GM19099 (cell line): Measurements from ENCODE around the gene IL17B.

Source experiments
- POLR2A ChIP-seq: IDR thresholded peaks from 3 replicates; pipeline ENCODE4 v1.6.1; 2011; ENCODE audit warnings: low read depth; ENCODE audit not compliant: insufficient read length; ENCODE audit errors: extremely low read depth

IL17B gene

GRCh38 chr5:149376711-149377447, 2.2 kb downstream of the IL17B start:
- no peak for TF ChIP-seq POLR2A

GRCh38 chr5:149376104-149376503, 3.0 kb downstream of the IL17B start:
- no peak for TF ChIP-seq POLR2A

GRCh38 chr5:149375434-149375833, 3.7 kb downstream of the IL17B start:
- no peak for TF ChIP-seq POLR2A

- TF ChIP-seq POLR2A: no peak
Observed at GRCh38 chr5:149374801-149375200, 4.3 kb downstream of the IL17B start.

- no peak for TF ChIP-seq POLR2A
Observed at GRCh38 chr5:149374303-149374702, 4.8 kb downstream of the IL17B start.

- TF ChIP-seq POLR2A: no peak
Observed at GRCh38 chr5:149372932-149373331, 6.2 kb downstream of the IL17B start.

- no peak for TF ChIP-seq POLR2A
Observed at GRCh38 chr5:149372076-149372795, 6.9 kb downstream of the IL17B start.

- TF ChIP-seq POLR2A: no peak
Observed at GRCh38 chr5:149371296-149371962, 7.7 kb downstream of the IL17B start.

- TF ChIP-seq POLR2A: no peak
Observed at GRCh38 chr5:149370878-149371277, 8.2 kb downstream of the IL17B start.

GRCh38 chr5:149367972-149368645, 11.0 kb downstream of the IL17B start:
- no peak for TF ChIP-seq POLR2A

- no peak for TF ChIP-seq POLR2A
Observed at GRCh38 chr5:149367249-149367971, 11.7 kb downstream of the IL17B start.

- no peak for TF ChIP-seq POLR2A
Observed at GRCh38 chr5:149366169-149366729, 12.8 kb downstream of the IL17B start.

- TF ChIP-seq POLR2A: no peak
Observed at GRCh38 chr5:149365418-149365817, 13.7 kb downstream of the IL17B start.

GRCh38 chr5:149364719-149365118, 14.4 kb downstream of the IL17B start:
- TF ChIP-seq POLR2A: no peak
